Neural progenitor cell (in vitro differentiated cells): ENCODE measurements around the gene GFAP. TPM values are rescaled to one million over a fixed set of nuclear protein-coding genes. Genes with fewer than 3 reads are reported as not detected.

Experiments
- DNase-seq: peaks from one replicate; pipeline ENCODE4 v3.0.0-alpha.2; 2016; ENCODE audit warnings: low spot score
- H2AFZ ChIP-seq: fragments of 200-600 bp; sonication (generic); replicated peaks from 2 replicates; pipeline ENCODE4 v1.6.1; 2016; ENCODE audit warnings: antibody characterized with exemption
- H3F3A ChIP-seq: fragments of 200-600 bp; sonication (generic); 2 replicates; pipeline ENCODE4 v1.6.1; 2016; ENCODE audit warnings: antibody characterized with exemption, low read depth
- H3K27ac ChIP-seq: fragments of 200-600 bp; sonication (generic); 2 replicates; pipeline ENCODE4 v1.5.1; 2016; ENCODE audit warnings: mild to moderate bottlenecking
- H3K27me3 ChIP-seq: fragments of 200-600 bp; sonication (generic); 2 replicates; pipeline ENCODE4 v1.6.1; 2016; ENCODE audit warnings: mild to moderate bottlenecking, moderate library complexity
- H3K36me3 ChIP-seq: fragments of 200-600 bp; sonication (generic); 2 replicates; pipeline ENCODE4 v1.5.1; 2016
- H3K4me1 ChIP-seq: fragments of 200-600 bp; sonication (generic); 2 replicates; pipeline ENCODE4 v1.6.1; 2016; ENCODE audit warnings: mixed run types
- H3K4me2 ChIP-seq: fragments of 200-600 bp; sonication (generic); 2 replicates; pipeline ENCODE4 v1.6.1; 2016
- H3K4me3 ChIP-seq: fragments of 200-600 bp; sonication (generic); 2 replicates; pipeline ENCODE4 v1.5.1; 2016
- H3K79me2 ChIP-seq: fragments of 200-600 bp; sonication (generic); 2 replicates; pipeline ENCODE4 v1.6.1; 2016; ENCODE audit warnings: low read depth
- H3K9ac ChIP-seq: fragments of 200-600 bp; sonication (generic); 2 replicates; pipeline ENCODE4 v1.6.1; 2016
- H3K9me3 ChIP-seq: fragments of 200-600 bp; sonication (generic); 2 replicates; pipeline ENCODE4 v1.5.1; 2016; ENCODE audit warnings: low read depth
- H4K20me1 ChIP-seq: fragments of 200-600 bp; sonication (generic); 2 replicates; pipeline ENCODE4 v1.6.1; 2016; ENCODE audit warnings: low read depth
- H3K27ac Mint-ChIP-seq: 3 replicates; pipeline ENCODE4 v1.8.0; 2021; ENCODE audit warnings: mixed read lengths
- H3K27me3 Mint-ChIP-seq: 2 replicates; pipeline ENCODE4 v1.8.0; 2022; ENCODE audit warnings: low read depth, mild to moderate bottlenecking, inconsistent platforms, moderate library complexity, mixed read lengths; ENCODE audit not compliant: insufficient read depth
- H3K36me3 Mint-ChIP-seq: 3 replicates; pipeline ENCODE4 v1.8.0; 2021; ENCODE audit warnings: mixed read lengths
- H3K4me1 Mint-ChIP-seq: 3 replicates; pipeline ENCODE4 v1.8.0; 2021; ENCODE audit warnings: mixed read lengths
- H3K4me3 Mint-ChIP-seq: 3 replicates; pipeline ENCODE4 v1.8.0; 2021; ENCODE audit warnings: mild to moderate bottlenecking, moderate library complexity, mixed read lengths
- H3K9me3 Mint-ChIP-seq: 3 replicates; pipeline ENCODE4 v1.8.0; 2020; ENCODE audit warnings: mixed read lengths
- EZH2 ChIP-seq: fragments of 200-600 bp; sonication (generic); IDR thresholded peaks from 2 replicates; pipeline ENCODE4 v1.6.1; 2017; ENCODE audit warnings: antibody characterized with exemption, mild to moderate bottlenecking, moderate library complexity
- EZH2phosphoT487 ChIP-seq: fragments of 200-600 bp; sonication (generic); IDR thresholded peaks from 2 replicates; pipeline ENCODE4 v1.6.1; 2017; ENCODE audit warnings: antibody characterized with exemption
- total RNA-seq: library from RNA; depleted of rRNA; stranded (reverse); fragments of >200 nt; gene quantifications from 2 replicates; pipeline ENCODE4 v1.2.3, GENCODE V29; 2015; ENCODE audit warnings: low replicate concordance
- TF ChIP-seq, protein P1 (sequence below): fragments of 200-600 bp; sonication (generic); IDR thresholded peaks from 2 replicates; pipeline ENCODE4 v1.5.1; 2017; ENCODE audit warnings: antibody characterized with exemption, mild to moderate bottlenecking

The GFAP gene
- total RNA-seq, 1 donor from 2014 or later = 0.45 TPM

DNA sequence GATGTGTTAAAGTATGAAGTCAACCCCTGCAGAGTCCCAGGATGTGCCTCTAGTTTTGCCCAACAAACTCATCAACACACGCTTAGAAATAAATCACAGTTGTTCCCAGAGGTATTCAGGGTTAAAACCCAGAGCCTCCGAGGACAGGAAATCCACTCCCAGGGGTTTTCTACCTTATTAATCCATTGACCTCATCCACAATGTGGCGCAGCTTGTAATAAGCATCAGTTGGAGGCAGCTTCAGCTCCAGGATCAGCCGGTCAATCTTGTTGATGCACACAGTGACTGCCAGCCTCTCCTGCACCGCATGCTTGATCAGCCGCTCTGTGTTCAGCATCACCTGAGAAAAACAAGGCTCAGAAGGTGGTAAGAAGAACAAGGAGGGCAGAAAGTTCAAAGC lies 39.5 kb downstream of the GFAP start:
- H3K36me3 ChIP-seq = peaks cover 6% of the 10 kb centered on the region
- H3K9me3 ChIP-seq = no peaks in the 10 kb centered on the region
- no peaks in the 10 kb centered on the region for H3K4me1 ChIP-seq
- no peaks in the 10 kb centered on the region for H3K27me3 ChIP-seq
- H3K4me3 Mint-ChIP-seq = no peak overlapping the region
- H3K79me2 ChIP-seq = no peaks in the 10 kb centered on the region
- no peak overlapping the region for H2AFZ ChIP-seq
- peaks cover 21% of the 10 kb centered on the region for H3K36me3 Mint-ChIP-seq
- no peaks in the 10 kb centered on the region for H3K4me1 Mint-ChIP-seq
- H4K20me1 ChIP-seq = no peaks in the 10 kb centered on the region
- no peak overlapping the region for H3K27ac Mint-ChIP-seq
- H3K9me3 Mint-ChIP-seq = no peaks in the 10 kb centered on the region
- no peak overlapping the region for H3K4me3 ChIP-seq
- TF ChIP-seq, protein P1, sequence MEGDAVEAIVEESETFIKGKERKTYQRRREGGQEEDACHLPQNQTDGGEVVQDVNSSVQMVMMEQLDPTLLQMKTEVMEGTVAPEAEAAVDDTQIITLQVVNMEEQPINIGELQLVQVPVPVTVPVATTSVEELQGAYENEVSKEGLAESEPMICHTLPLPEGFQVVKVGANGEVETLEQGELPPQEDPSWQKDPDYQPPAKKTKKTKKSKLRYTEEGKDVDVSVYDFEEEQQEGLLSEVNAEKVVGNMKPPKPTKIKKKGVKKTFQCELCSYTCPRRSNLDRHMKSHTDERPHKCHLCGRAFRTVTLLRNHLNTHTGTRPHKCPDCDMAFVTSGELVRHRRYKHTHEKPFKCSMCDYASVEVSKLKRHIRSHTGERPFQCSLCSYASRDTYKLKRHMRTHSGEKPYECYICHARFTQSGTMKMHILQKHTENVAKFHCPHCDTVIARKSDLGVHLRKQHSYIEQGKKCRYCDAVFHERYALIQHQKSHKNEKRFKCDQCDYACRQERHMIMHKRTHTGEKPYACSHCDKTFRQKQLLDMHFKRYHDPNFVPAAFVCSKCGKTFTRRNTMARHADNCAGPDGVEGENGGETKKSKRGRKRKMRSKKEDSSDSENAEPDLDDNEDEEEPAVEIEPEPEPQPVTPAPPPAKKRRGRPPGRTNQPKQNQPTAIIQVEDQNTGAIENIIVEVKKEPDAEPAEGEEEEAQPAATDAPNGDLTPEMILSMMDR = no peak
- no peak for TF ChIP-seq EZH2phosphoT487
- no peak for TF ChIP-seq EZH2
- H3K4me2 ChIP-seq = no peak overlapping the region
- H3K27ac ChIP-seq = no peak overlapping the region
- DNase-seq = no peak
- H3K27me3 Mint-ChIP-seq = peaks cover 4% of the 10 kb centered on the region
- H3F3A ChIP-seq = peaks cover 7% of the 10 kb centered on the region
- no peak overlapping the region for H3K9ac ChIP-seq

DNA sequence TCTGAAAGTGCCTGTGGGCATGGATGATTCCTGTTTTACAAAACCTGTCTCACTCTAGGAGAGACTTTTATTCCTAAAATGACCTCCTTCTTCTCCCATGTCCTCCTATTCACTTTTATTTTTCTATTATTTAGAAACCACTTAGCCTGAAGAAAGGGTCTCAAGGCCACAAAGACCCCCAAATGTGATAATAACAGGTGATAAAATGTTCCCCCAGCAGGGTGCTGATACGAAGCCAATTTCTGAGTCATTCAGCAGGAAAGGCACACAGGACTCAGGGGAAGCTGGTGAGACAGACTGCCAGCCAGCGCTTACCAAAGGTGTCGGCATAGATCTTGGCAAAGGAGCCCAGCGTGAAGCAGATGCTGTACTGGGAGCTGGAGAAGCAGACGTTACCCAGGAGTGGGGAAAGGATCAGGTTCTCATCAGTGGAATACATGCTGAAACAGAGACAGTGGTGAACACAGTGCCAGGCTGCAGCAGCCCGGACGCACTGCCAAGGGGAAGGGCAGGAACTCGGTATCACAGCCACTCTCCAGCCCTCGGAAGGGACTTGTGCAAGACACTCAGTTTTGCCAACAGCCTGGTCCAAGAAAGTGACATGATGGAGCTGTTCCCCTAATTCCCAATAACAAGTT lies 43.0 kb downstream of the GFAP start:
- Mint-ChIP-seq H3K27me3 (peaks cover 2% of the 10 kb centered on the region), H3K9me3 (no peaks in the 10 kb centered on the region), H3K4me3 (no peak overlapping the region), H3K36me3 (peaks cover 23% of the 10 kb centered on the region), H3K4me1 (no peaks in the 10 kb centered on the region), H3K27ac (no peak overlapping the region)
- Histone ChIP-seq H3K36me3 (no peaks in the 10 kb centered on the region), H3K4me3 (no peak overlapping the region), H3K27ac (no peak overlapping the region), H3K4me1 (no peaks in the 10 kb centered on the region), H2AFZ (no peak overlapping the region), H3K4me2 (no peak overlapping the region), H3F3A (no peaks in the 10 kb centered on the region), H3K9me3 (no peaks in the 10 kb centered on the region), H3K79me2 (no peaks in the 10 kb centered on the region), H4K20me1 (no peaks in the 10 kb centered on the region), H3K27me3 (no peaks in the 10 kb centered on the region), H3K9ac (no peak overlapping the region)
- TF ChIP-seq EZH2phosphoT487 (no peak), EZH2 (no peak)
- TF ChIP-seq, protein P1 = no peak
- no peak for DNase-seq

DNA sequence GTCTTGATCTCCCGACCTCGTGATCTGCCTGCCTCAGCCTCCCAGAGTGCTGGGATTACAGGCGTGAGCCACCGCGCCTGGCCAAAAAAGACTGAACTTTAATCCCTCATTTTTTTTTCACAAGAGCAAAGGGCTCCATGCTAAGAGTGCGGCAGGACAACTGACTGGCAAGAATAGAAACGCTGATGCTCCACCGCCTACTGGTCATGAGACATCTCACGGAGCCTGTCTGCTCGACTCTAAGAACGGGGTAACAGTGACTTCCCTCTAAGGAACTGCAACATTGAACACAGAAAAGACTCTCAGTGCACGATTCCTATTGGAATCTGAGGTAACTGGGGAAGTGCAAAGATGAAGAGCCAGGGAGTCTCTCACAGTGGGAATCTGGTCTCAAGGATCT lies 43.7 kb downstream of the GFAP start:
- Histone ChIP-seq H3K36me3 (no peaks in the 10 kb centered on the region), H3K4me1 (no peaks in the 10 kb centered on the region), H4K20me1 (no peaks in the 10 kb centered on the region), H3K9me3 (no peaks in the 10 kb centered on the region), H2AFZ (no peak overlapping the region), H3K9ac (no peak overlapping the region), H3K4me2 (no peak overlapping the region), H3K79me2 (no peaks in the 10 kb centered on the region), H3K4me3 (no peak overlapping the region), H3F3A (no peaks in the 10 kb centered on the region), H3K27me3 (no peaks in the 10 kb centered on the region), H3K27ac (no peak overlapping the region)
- H3K4me3 Mint-ChIP-seq = no peak overlapping the region
- H3K36me3 Mint-ChIP-seq = peaks cover 21% of the 10 kb centered on the region
- TF ChIP-seq EZH2 (no peak), EZH2phosphoT487 (no peak)
- TF ChIP-seq, protein P1 = no peak
- no peaks in the 10 kb centered on the region for H3K9me3 Mint-ChIP-seq
- H3K27ac Mint-ChIP-seq = no peak overlapping the region
- no peak for DNase-seq
- H3K4me1 Mint-ChIP-seq = no peaks in the 10 kb centered on the region
- peaks cover 2% of the 10 kb centered on the region for H3K27me3 Mint-ChIP-seq
